Measurements from ENCODE around the gene FAM83E.

DNA sequence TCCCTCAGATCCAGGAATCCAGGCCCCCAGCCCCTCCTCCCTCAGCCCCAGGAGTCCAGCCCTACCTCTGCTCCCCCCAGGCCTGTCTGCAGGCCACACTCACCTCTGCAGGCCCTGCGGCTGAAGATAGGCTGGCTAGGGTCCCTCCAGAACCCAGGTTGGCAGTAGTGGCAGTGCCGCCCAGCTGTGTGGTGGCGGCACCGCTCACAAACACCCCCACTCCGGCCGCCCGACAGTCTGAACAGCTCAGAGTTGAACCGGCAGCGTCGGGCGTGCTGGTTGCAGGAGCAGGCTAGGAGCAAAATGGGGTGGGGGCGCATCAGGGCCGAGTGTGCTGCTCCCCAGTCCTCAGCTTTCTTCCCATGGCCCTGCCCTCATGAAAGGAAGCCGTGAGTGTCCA, 49.6 kb upstream of the FAM83E start:
- TF ChIP-seq, protein P1, sequence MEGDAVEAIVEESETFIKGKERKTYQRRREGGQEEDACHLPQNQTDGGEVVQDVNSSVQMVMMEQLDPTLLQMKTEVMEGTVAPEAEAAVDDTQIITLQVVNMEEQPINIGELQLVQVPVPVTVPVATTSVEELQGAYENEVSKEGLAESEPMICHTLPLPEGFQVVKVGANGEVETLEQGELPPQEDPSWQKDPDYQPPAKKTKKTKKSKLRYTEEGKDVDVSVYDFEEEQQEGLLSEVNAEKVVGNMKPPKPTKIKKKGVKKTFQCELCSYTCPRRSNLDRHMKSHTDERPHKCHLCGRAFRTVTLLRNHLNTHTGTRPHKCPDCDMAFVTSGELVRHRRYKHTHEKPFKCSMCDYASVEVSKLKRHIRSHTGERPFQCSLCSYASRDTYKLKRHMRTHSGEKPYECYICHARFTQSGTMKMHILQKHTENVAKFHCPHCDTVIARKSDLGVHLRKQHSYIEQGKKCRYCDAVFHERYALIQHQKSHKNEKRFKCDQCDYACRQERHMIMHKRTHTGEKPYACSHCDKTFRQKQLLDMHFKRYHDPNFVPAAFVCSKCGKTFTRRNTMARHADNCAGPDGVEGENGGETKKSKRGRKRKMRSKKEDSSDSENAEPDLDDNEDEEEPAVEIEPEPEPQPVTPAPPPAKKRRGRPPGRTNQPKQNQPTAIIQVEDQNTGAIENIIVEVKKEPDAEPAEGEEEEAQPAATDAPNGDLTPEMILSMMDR (conservative IDR thresholded peaks at IDR 0.05; ENCODE audit: low read depth, low read length) = no peak
- TF ChIP-seq EZH2 (IDR thresholded peaks at IDR 0.05; ENCODE audit: borderline replicate concordance, low read depth, low read length, poor library complexity, severe bottlenecking) = no peak

All from A673 (cell line).